ENCODE results near the gene SERINC5.
"Not testable (repeated sequence)": the region's sequence is repeated elsewhere in the genome, so short reads cannot be mapped to it uniquely, and the experiment has no call there.

Gene SERINC5

GRCh38 chr5:80165452-80165851, 90.4 kb downstream of the SERINC5 start:
- ATAC-seq, result no peak

GRCh38 chr5:80161165-80161564, 94.7 kb downstream of the SERINC5 start:
- ATAC-seq, result no peak

- ATAC-seq, result no peak
These were observed 95.6 kb downstream of the SERINC5 start for GRCh38 chr5:80160242-80160641.

GRCh38 chr5:80159133-80159815, 96.6 kb downstream of the SERINC5 start:
- ATAC-seq, result no peak

GRCh38 chr5:80156156-80156555, 99.7 kb downstream of the SERINC5 start:
- ATAC-seq, result no peak

GRCh38 chr5:80154749-80155148, 101.1 kb downstream of the SERINC5 start:
- ATAC-seq, result no peak

- ATAC-seq, result not testable (repeated sequence)
These were observed 101.6 kb downstream of the SERINC5 start for GRCh38 chr5:80154289-80154688.

- ATAC-seq, result no peak
These were observed 102.2 kb downstream of the SERINC5 start for GRCh38 chr5:80153586-80154126.

GRCh38 chr5:80152778-80153177, 103.1 kb downstream of the SERINC5 start:
- ATAC-seq, result no peak

- no peak for ATAC-seq
These were observed 104.0 kb downstream of the SERINC5 start for GRCh38 chr5:80151890-80152289.

GRCh38 chr5:80150731-80151130, 105.1 kb downstream of the SERINC5 start:
- no peak for ATAC-seq

- ATAC-seq, result no peak
These were observed 106.7 kb downstream of the SERINC5 start for GRCh38 chr5:80149161-80149609.

GRCh38 chr5:80147119-80147815, 108.6 kb downstream of the SERINC5 start:
- no peak for ATAC-seq

- ATAC-seq, result no peak
These were observed 109.8 kb downstream of the SERINC5 start for GRCh38 chr5:80146046-80146445.

GRCh38 chr5:80143491-80143890, 112.4 kb downstream of the SERINC5 start:
- ATAC-seq, result no peak

- no peak for ATAC-seq
These were observed 112.9 kb downstream of the SERINC5 start for GRCh38 chr5:80142996-80143395.

GRCh38 chr5:80141681-80142080, 114.2 kb downstream of the SERINC5 start:
- no peak for ATAC-seq

- ATAC-seq, result no peak
These were observed 114.6 kb downstream of the SERINC5 start for GRCh38 chr5:80141147-80141671.

GRCh38 chr5:80140496-80140895, 115.4 kb downstream of the SERINC5 start:
- ATAC-seq, result peak in 1 of 2 donors; percentile 67

GRCh38 chr5:80139466-80139972, 116.3 kb downstream of the SERINC5 start:
- no peak for ATAC-seq

- no peak for ATAC-seq
These were observed 117.4 kb downstream of the SERINC5 start for GRCh38 chr5:80138486-80138885.

- not testable (repeated sequence) for ATAC-seq
These were observed 119.0 kb downstream of the SERINC5 start for GRCh38 chr5:80136798-80137197.

- no peak for ATAC-seq
These were observed 121.0 kb downstream of the SERINC5 start for GRCh38 chr5:80134876-80135275.

GRCh38 chr5:80129146-80129545, 126.7 kb downstream of the SERINC5 start:
- ATAC-seq, result no peak
